GM20431 (cell line): ENCODE measurements around the gene FOXM1.

Experiments
- in situ Hi-C: fragments of 300-500 bp; cut with MseI, MboI; formaldehyde crosslinking; loops from one replicate; pipeline ENCODE4 v1.15.0; 2020; ENCODE audit warnings: low sequenced_read_pairs; ENCODE audit not compliant: unreplicated experiment

FOXM1 gene

DNA sequence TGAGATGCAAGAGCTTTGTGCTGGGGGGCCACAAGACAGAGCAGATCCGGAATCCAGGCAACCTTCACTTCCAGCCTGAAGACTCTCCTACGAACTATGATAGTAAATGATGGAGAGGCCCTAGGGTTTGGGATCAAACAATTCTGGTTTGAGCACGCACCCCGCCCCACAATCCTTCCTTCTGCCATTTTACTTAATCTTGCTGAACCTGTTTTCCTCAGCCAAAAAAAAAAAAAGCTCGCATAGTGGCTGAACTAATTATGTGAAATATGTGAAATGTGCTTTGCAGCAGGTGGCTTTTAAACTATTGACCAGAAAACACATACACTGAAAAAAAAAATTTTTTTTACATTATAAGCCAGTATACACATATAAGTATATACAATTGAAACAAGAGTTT lies 65.2 kb downstream of the FOXM1 start:
- in situ Hi-C loops, result no loop called here
